IMR-90 (cell line): ENCODE data around the gene ALDH1L2. TPM values are rescaled to one million over a fixed set of nuclear protein-coding genes. Genes with fewer than 3 reads are reported as not detected.

Experiments
- ATAC-seq: fragments of 200-7000 bp; cut with Tn5 transposase; 2 replicates; pipeline ENCODE4 v1.9.1; 2020; ENCODE audit warnings: low read depth, mild to moderate bottlenecking, moderate library complexity
- BruUV-seq: library from RNA; stranded (reverse); fragments of 400-500 nt; replicated peaks from 2 replicates; lab custom pipeline; 2021; lab: Mats Ljungman, UMichigan
- CTCF ChIA-PET: fragments of 300-600 bp; formaldehyde crosslinking; extraction: SDS; loops from one replicate; lab custom pipeline; 2021; ENCODE audit warnings: antibody characterized with exemption; lab: Yijun Ruan, JAX
- POLR2A ChIA-PET: fragments of 300-600 bp; sonication (Branson Sonifier 250); formaldehyde crosslinking; loops from one replicate; lab custom pipeline; 2022; ENCODE audit warnings: antibody characterized with exemption; ENCODE audit not compliant: unreplicated experiment; lab: Charles Lee
- DNase-seq: peaks from one replicate; pipeline ENCODE4 v3.0.0; 2013
- H2AFZ ChIP-seq: replicated peaks from 2 replicates; pipeline ENCODE3; 2013; ENCODE audit warnings: low read length, mild to moderate bottlenecking; ENCODE audit not compliant: poor library complexity
- H2AK5ac ChIP-seq: 2 replicates; pipeline ENCODE4 v1.6.1; 2013; ENCODE audit warnings: low read depth, low read length, inconsistent platforms
- H2AK9ac ChIP-seq: replicated peaks from 2 replicates; pipeline ENCODE3; 2013; ENCODE audit warnings: mild to moderate bottlenecking, low read depth, low read length, moderate library complexity; ENCODE audit not compliant: poor library complexity
- H2BK120ac ChIP-seq: 2 replicates; pipeline ENCODE4 v1.6.1; 2013; ENCODE audit warnings: low read depth, low read length, inconsistent platforms
- H2BK15ac ChIP-seq: 3 replicates; pipeline ENCODE4 v1.6.1; 2013; ENCODE audit warnings: low read depth, low read length, inconsistent platforms
- H2BK20ac ChIP-seq: 2 replicates; pipeline ENCODE4 v1.6.1; 2013; ENCODE audit warnings: low read depth, mild to moderate bottlenecking, inconsistent platforms, low read length, moderate library complexity
- H2BK5ac ChIP-seq: 2 replicates; pipeline ENCODE4 v1.6.1; 2013; ENCODE audit warnings: mild to moderate bottlenecking, low read depth, low read length, inconsistent platforms; ENCODE audit not compliant: poor library complexity, severe bottlenecking
- H3K14ac ChIP-seq: replicated peaks from 2 replicates; pipeline ENCODE4 v1.6.1; 2013; ENCODE audit warnings: low read depth, low read length, inconsistent platforms
- H3K18ac ChIP-seq: 2 replicates; pipeline ENCODE4 v1.6.1; 2013; ENCODE audit warnings: low read depth, low read length, control low read depth
- H3K23ac ChIP-seq: 2 replicates; pipeline ENCODE4 v1.6.1; 2013; ENCODE audit warnings: low read depth, low read length, inconsistent platforms
- H3K27ac ChIP-seq: 2 replicates; pipeline ENCODE4 v1.5.1; 2013; ENCODE audit warnings: mild to moderate bottlenecking, control low read depth, low read length; ENCODE audit not compliant: insufficient read depth
- H3K27me3 ChIP-seq: 2 replicates; pipeline ENCODE4 v1.6.1; 2013; ENCODE audit warnings: low read length; ENCODE audit not compliant: control insufficient read depth, insufficient read depth
- H3K36me3 ChIP-seq: 2 replicates; pipeline ENCODE4 v1.6.1; 2013; ENCODE audit warnings: low read length, mixed read lengths; ENCODE audit not compliant: control insufficient read depth, insufficient read depth
- H3K4ac ChIP-seq: 2 replicates; pipeline ENCODE4 v1.6.1; 2013; ENCODE audit warnings: low read depth, low read length, inconsistent platforms
- H3K4me1 ChIP-seq: 2 replicates; pipeline ENCODE4 v1.6.1; 2013; ENCODE audit warnings: low read length, mixed read lengths; ENCODE audit not compliant: control insufficient read depth, insufficient read depth
- H3K4me2 ChIP-seq: 2 replicates; pipeline ENCODE4 v1.6.1; 2013; ENCODE audit warnings: low read depth, mild to moderate bottlenecking, control low read depth, low read length, moderate library complexity
- H3K4me3 ChIP-seq: 2 replicates; pipeline ENCODE4 v1.5.1; 2013; ENCODE audit warnings: low read depth, mild to moderate bottlenecking, control low read depth, low read length, moderate library complexity; ENCODE audit not compliant: insufficient read depth
- H3K56ac ChIP-seq: 2 replicates; pipeline ENCODE4 v1.6.1; 2013; ENCODE audit warnings: low read length, inconsistent platforms; ENCODE audit not compliant: insufficient read depth; ENCODE audit errors: extremely low read depth
- H3K79me1 ChIP-seq, 2 experiments: 2 replicates each; pipeline ENCODE4 v1.6.1; 2013; ENCODE audit warnings: low read length in 2 of 2, inconsistent platforms in 1 of 2, low read depth in 1 of 2
- H3K9ac ChIP-seq: 2 replicates; pipeline ENCODE4 v1.6.1; 2013; ENCODE audit warnings: low read depth, low read length, control low read depth
- H3K9me1 ChIP-seq: 2 replicates; pipeline ENCODE4 v1.6.1; 2013; ENCODE audit warnings: low read length, inconsistent platforms; ENCODE audit not compliant: insufficient read depth
- H3K9me3 ChIP-seq: 2 replicates; pipeline ENCODE4 v1.6.1; 2013; ENCODE audit warnings: low read length; ENCODE audit not compliant: control insufficient read depth, insufficient read depth
- H4K20me1 ChIP-seq: 2 replicates; pipeline ENCODE4 v1.6.1; 2013; ENCODE audit warnings: low read length, inconsistent platforms; ENCODE audit not compliant: insufficient read depth
- H4K5ac ChIP-seq: 2 replicates; pipeline ENCODE4 v1.6.1; 2013; ENCODE audit warnings: mild to moderate bottlenecking, low read depth, low read length, control low read depth
- H4K8ac ChIP-seq, 2 experiments: 2 replicates each; pipeline ENCODE4 v1.6.1; 2013; ENCODE audit warnings: low read depth in 2 of 2, low read length in 2 of 2, control low read depth in 1 of 2, inconsistent platforms in 1 of 2
- H4K91ac ChIP-seq: 2 replicates; pipeline ENCODE4 v1.6.1; 2013; ENCODE audit warnings: low read depth, low read length, inconsistent platforms; ENCODE audit not compliant: insufficient read depth
- BHLHE40 ChIP-seq: fragments of 150-350 bp; IDR thresholded peaks from 2 replicates; pipeline ENCODE4 v1.6.1; 2016; ENCODE audit warnings: mild to moderate bottlenecking, low read depth, low read length
- CEBPB ChIP-seq: IDR thresholded peaks from 2 replicates; pipeline ENCODE4 v1.6.1; 2012; ENCODE audit warnings: low read depth, low read length, improper control_type of control experiment
- CHD1 ChIP-seq: IDR thresholded peaks from 2 replicates; pipeline ENCODE4 v1.6.1; 2012; ENCODE audit warnings: low read depth, low read length, improper control_type of control experiment
- CTCF ChIP-seq: conservative IDR thresholded peaks from 2 replicates; pipeline ENCODE4 v1.5.1; 2012; ENCODE audit warnings: mild to moderate bottlenecking, low read depth, low read length, improper control_type of control experiment
- ELK1 ChIP-seq: fragments of 150-350 bp; IDR thresholded peaks from 2 replicates; pipeline ENCODE4 v1.6.1; 2016; ENCODE audit warnings: low read depth, mild to moderate bottlenecking, low read length, moderate library complexity, borderline replicate concordance
- FOS ChIP-seq: fragments of 150-350 bp; IDR thresholded peaks from 2 replicates; pipeline ENCODE4 v1.6.1; 2016; ENCODE audit warnings: low read depth, low read length
- MAFK ChIP-seq: IDR thresholded peaks from 2 replicates; pipeline ENCODE4 v1.6.1; 2012; ENCODE audit warnings: low read depth, low read length, improper control_type of control experiment
- MAZ ChIP-seq: IDR thresholded peaks from 2 replicates; pipeline ENCODE4 v1.6.1; 2012; ENCODE audit warnings: low read depth, mild to moderate bottlenecking, low read length, improper control_type of control experiment, moderate library complexity, borderline replicate concordance
- POLR2A ChIP-seq: IDR thresholded peaks from 2 replicates; pipeline ENCODE4 v1.6.1; 2012; ENCODE audit warnings: mild to moderate bottlenecking, low read depth, low read length
- RAD21 ChIP-seq: IDR thresholded peaks from 2 replicates; pipeline ENCODE4 v1.6.1; 2012; ENCODE audit warnings: low read length, improper control_type of control experiment
- RCOR1 ChIP-seq: IDR thresholded peaks from 2 replicates; pipeline ENCODE4 v1.6.1; 2012; ENCODE audit warnings: mild to moderate bottlenecking, low read length, improper control_type of control experiment; ENCODE audit not compliant: insufficient replicate concordance
- RFX5 ChIP-seq: IDR thresholded peaks from 2 replicates; pipeline ENCODE4 v1.8.0; 2012; ENCODE audit warnings: low read depth, mild to moderate bottlenecking, low read length, moderate library complexity
- SMC3 ChIP-seq: fragments of 150-350 bp; IDR thresholded peaks from 2 replicates; pipeline ENCODE4 v1.6.1; 2016; ENCODE audit warnings: low read depth, mild to moderate bottlenecking, antibody characterized with exemption, low read length, moderate library complexity
- USF2 ChIP-seq: fragments of 150-350 bp; IDR thresholded peaks from 2 replicates; pipeline ENCODE4 v1.6.1; 2017; ENCODE audit warnings: mild to moderate bottlenecking, antibody characterized with exemption, low read length, low read depth
- WGBS, 2 experiments: methylation state at CpG; one replicate each; pipeline versions ENCODE4 v1.1.5 to v1.1.7; 2013; ENCODE audit warnings: missing lambda C conversion rate in 2 of 2; ENCODE audit not compliant: insufficient read length in 1 of 2; ENCODE audit errors: extremely low coverage in 2 of 2; 5-methylcytosine and 5-hydroxymethylcytosine counted together
- dilution Hi-C: fragments of 300-500 bp; cut with HindIII; formaldehyde crosslinking; loops from one replicate; pipeline ENCODE4 v1.14.3; 2018; ENCODE audit warnings: low sequenced_read_pairs; ENCODE audit not compliant: unreplicated experiment
- in situ Hi-C: fragments of 300-500 bp; cut with MboI; formaldehyde crosslinking; loops from 3 replicates; pipeline ENCODE4 v1.14.3; 2019; ENCODE audit warnings: low sequenced_read_pairs, inconsistent platforms, mixed read lengths
- intact Hi-C: fragments of 100-400 bp; cut with micrococcal nuclease; formaldehyde crosslinking; loops from 2 replicates; pipeline ENCODE4 v1.10.0; 2022
- polyA plus RNA-seq, 3 experiments: library from polyadenylated mRNA; depleted of rRNA; stranded (reverse); fragments of >200 nt; gene quantifications; 2 replicates each; pipeline ENCODE4 v1.2.3, GENCODE V29; 2012; ENCODE audit warnings: low replicate concordance in 1 of 3
- total RNA-seq: library from RNA; depleted of rRNA; stranded (reverse); fragments of >200 nt; gene quantifications from 2 replicates; pipeline ENCODE4 v1.2.3, GENCODE V29; 2012

The ALDH1L2 gene
- total and polyA plus RNA-seq, 2 of the 4 experiments (the other 2 are of a cell fraction): 21.1 to 22.8 TPM

GRCh38 chr12:105033851-105034250, 50.4 kb downstream of the ALDH1L2 start:
- Histone ChIP-seq H3K9ac (no peak overlapping the region), H2AK5ac (no peak overlapping the region), H3K27me3 (no peaks in the 10 kb centered on the region), H2BK5ac (no peak overlapping the region), H4K8ac (no peak overlapping the region), H2AFZ (no peak overlapping the region), H3K14ac (no peak overlapping the region), H3K79me1 (peaks cover 0 to 4% of the 10 kb centered on the region in 2 experiments; a peak in 1 of 4 replicates), H3K9me1 (0 out of 2 replicates have a peak, but pooled peaks cover 3% of the 10 kb centered on the region), H2BK20ac (no peak overlapping the region), H3K4ac (no peak overlapping the region), H4K20me1 (no peaks in the 10 kb centered on the region; the same call in 1 of the 2 replicates), H3K4me3 (no peak overlapping the region), H3K4me2 (no peak overlapping the region), H2BK15ac (no peak overlapping the region), H2AK9ac (no peak overlapping the region), H3K9me3 (no peaks in the 10 kb centered on the region), H3K4me1 (no peaks in the 10 kb centered on the region), H3K23ac (no peak overlapping the region), H3K36me3 (peaks cover 31% of the 10 kb centered on the region; the same call in 1 of the 2 replicates), H2BK120ac (no peak overlapping the region), H4K5ac (no peak overlapping the region), H4K91ac (no peak overlapping the region), H3K27ac (no peak overlapping the region), H3K56ac (no peak overlapping the region), H3K18ac (no peak overlapping the region)
- TF ChIP-seq BHLHE40 (no peak), CTCF (no peak), USF2 (no peak), MAZ (no peak), FOS (no peak), ELK1 (no peak), SMC3 (no peak), CEBPB (no peak), RCOR1 (no peak), MAFK (no peak), RFX5 (no peak), CHD1 (no peak), POLR2A (no peak), RAD21 (no peak)
- ATAC-seq (no peak), DNase-seq (no peak)
- dilution Hi-C loops: no loop called here
- intact Hi-C loops: no loop called here
- WGBS, 2 experiments: no CpG with 5 or more reads among the region's 2 CpGs
- in situ Hi-C loops: no loop called here
- ChIA-PET CTCF (no interaction called here), POLR2A (no interaction called here)
- no TSS peak for BruUV-seq
